ENCODE results near the gene ANKRD33. TPM values are rescaled to one million over a fixed set of nuclear protein-coding genes. Genes with fewer than 3 reads are reported as not detected.

ANKRD33 gene
- total and polyA plus RNA-seq, 2 of the 13 experiments (the other 11 are each of a cell fraction or from before 2014, with no cell fraction given), result 0.04 TPM; not detected in 1

DNA sequence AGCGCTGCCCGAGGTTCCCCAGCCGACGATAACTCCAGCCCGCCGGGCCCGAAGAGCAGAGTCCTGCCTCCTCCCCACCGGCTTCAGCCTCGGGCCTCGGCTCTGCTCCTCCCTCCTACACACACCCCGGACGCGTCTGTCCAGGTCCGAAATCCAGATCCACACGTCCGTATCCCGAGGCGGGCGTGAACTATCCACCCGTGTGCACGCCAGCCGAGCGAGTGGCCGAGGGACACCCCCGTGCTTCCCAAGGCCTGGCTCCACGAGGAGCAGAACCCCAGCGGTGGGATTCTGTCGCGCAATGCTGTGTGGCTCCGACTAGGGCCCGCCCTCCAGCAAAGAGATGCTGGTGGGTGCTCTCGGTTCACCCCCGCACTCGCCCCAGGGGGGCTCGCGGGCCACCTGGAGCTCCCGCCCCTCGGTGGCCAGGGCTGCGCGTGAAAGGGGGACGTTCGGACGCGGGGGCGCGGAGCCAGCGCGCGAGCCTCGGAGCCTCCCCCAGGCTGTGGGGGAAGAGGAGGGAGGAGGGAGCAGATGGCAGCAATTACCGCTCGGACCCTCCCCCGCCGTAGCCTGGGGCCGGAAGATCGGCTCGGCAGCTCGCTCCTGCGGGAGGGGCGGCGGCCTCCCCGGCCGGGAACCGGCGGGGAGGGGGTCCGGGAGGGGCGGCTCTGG, 18.9 kb upstream of the ANKRD33 start:
- CTCF ChIA-PET (ENCODE audit: low intra/inter-chr PET ratio, low total read pairs), result no interaction called here
- DNase-seq (ENCODE audit: low spot score) (no peak), ATAC-seq (peak; percentile 35), FAIRE-seq (no peak)
- no TSS peak for BruUV-seq (replicated peaks)
- POLR2A ChIA-PET, result no interaction called here
- Histone ChIP-seq H3K79me2 (ENCODE audit: insufficient read depth, low read length) (no peaks in the 10 kb centered on the region), H2AFZ (ENCODE audit: low read length) (no peak overlapping the region), H3K36me3 (replicated peaks in 1 of 2; ENCODE audit: control insufficient read depth in 1 of 2, insufficient read depth in 2 of 2, low read length in 2 of 2) (no peaks in the 10 kb centered on the region), H4K20me1 (ENCODE audit: insufficient read depth, low read length) (no peaks in the 10 kb centered on the region), H3K9me3 (ENCODE audit: low read length) (no peaks in the 10 kb centered on the region), H3K4me2 (ENCODE audit: low read depth, low read length) (peak overlapping the region; percentile 61), H3K4me1 (ENCODE audit: insufficient read depth, low read length) (peaks cover 56% of the 10 kb centered on the region), H3K27me3 (ENCODE audit: control insufficient read depth in 1 of 2, insufficient read depth in 2 of 2, low read length in 2 of 2) (peaks cover 9 to 52% of the 10 kb centered on the region in 2 experiments; a peak in 4 of 5 replicates), H3K27ac (ENCODE audit: extremely low read length, insufficient read depth, low read length) (no peak overlapping the region), H3K9ac (ENCODE audit: insufficient read depth, low read depth, low read length) (no peak overlapping the region), H3K4me3 (replicated peaks in 1 of 3; ENCODE audit: insufficient read depth in 1 of 3, low read depth in 2 of 3, low read length in 3 of 3) (peak overlapping the region in 1 of 3 experiments; percentile 51; a peak in 1 of 6 replicates)
- 51% methylated on average over 32 of the region's 67 CpGs for WGBS (ENCODE audit: low lambda C conversion rate)
- intact Hi-C loops (cut with micrococcal nuclease; ENCODE audit: unreplicated experiment), result no loop called here
- in situ Hi-C loops (cut with HindIII; ENCODE audit: extremely low pct_ligation_motif_present, low pct_unique_long_range_greater_than_20kb), result no loop called here
- TF ChIP-seq, protein P1, sequence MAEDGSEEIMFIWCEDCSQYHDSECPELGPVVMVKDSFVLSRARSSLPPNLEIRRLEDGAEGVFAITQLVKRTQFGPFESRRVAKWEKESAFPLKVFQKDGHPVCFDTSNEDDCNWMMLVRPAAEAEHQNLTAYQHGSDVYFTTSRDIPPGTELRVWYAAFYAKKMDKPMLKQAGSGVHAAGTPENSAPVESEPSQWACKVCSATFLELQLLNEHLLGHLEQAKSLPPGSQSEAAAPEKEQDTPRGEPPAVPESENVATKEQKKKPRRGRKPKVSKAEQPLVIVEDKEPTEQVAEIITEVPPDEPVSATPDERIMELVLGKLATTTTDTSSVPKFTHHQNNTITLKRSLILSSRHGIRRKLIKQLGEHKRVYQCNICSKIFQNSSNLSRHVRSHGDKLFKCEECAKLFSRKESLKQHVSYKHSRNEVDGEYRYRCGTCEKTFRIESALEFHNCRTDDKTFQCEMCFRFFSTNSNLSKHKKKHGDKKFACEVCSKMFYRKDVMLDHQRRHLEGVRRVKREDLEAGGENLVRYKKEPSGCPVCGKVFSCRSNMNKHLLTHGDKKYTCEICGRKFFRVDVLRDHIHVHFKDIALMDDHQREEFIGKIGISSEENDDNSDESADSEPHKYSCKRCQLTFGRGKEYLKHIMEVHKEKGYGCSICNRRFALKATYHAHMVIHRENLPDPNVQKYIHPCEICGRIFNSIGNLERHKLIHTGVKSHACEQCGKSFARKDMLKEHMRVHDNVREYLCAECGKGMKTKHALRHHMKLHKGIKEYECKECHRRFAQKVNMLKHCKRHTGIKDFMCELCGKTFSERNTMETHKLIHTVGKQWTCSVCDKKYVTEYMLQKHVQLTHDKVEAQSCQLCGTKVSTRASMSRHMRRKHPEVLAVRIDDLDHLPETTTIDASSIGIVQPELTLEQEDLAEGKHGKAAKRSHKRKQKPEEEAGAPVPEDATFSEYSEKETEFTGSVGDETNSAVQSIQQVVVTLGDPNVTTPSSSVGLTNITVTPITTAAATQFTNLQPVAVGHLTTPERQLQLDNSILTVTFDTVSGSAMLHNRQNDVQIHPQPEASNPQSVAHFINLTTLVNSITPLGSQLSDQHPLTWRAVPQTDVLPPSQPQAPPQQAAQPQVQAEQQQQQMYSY (CRISPR knock-in tag; IDR thresholded peaks at IDR 0.05), result peak; percentile 28; the same call in 1 of the 2 replicates
- TF ChIP-seq, protein P2, sequence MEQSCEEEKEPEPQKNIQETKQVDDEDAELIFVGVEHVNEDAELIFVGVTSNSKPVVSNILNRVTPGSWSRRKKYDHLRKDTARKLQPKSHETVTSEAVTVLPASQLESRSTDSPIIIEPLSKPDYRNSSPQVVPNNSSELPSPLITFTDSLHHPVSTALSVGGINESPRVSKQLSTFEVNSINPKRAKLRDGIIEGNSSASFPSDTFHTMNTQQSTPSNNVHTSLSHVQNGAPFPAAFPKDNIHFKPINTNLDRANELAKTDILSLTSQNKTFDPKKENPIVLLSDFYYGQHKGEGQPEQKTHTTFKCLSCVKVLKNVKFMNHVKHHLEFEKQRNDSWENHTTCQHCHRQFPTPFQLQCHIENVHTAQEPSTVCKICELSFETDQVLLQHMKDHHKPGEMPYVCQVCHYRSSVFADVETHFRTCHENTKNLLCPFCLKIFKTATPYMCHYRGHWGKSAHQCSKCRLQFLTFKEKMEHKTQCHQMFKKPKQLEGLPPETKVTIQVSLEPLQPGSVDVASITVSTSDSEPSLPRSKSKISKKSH (CRISPR knock-in tag; IDR thresholded peaks at IDR 0.05; ENCODE audit: borderline replicate concordance), result no peak
- TF ChIP-seq, protein P3, sequence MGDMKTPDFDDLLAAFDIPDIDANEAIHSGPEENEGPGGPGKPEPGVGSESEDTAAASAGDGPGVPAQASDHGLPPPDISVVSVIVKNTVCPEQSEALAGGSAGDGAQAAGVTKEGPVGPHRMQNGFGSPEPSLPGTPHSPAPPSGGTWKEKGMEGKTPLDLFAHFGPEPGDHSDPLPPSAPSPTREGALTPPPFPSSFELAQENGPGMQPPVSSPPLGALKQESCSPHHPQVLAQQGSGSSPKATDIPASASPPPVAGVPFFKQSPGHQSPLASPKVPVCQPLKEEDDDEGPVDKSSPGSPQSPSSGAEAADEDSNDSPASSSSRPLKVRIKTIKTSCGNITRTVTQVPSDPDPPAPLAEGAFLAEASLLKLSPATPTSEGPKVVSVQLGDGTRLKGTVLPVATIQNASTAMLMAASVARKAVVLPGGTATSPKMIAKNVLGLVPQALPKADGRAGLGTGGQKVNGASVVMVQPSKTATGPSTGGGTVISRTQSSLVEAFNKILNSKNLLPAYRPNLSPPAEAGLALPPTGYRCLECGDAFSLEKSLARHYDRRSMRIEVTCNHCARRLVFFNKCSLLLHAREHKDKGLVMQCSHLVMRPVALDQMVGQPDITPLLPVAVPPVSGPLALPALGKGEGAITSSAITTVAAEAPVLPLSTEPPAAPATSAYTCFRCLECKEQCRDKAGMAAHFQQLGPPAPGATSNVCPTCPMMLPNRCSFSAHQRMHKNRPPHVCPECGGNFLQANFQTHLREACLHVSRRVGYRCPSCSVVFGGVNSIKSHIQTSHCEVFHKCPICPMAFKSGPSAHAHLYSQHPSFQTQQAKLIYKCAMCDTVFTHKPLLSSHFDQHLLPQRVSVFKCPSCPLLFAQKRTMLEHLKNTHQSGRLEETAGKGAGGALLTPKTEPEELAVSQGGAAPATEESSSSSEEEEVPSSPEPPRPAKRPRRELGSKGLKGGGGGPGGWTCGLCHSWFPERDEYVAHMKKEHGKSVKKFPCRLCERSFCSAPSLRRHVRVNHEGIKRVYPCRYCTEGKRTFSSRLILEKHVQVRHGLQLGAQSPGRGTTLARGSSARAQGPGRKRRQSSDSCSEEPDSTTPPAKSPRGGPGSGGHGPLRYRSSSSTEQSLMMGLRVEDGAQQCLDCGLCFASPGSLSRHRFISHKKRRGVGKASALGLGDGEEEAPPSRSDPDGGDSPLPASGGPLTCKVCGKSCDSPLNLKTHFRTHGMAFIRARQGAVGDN (CRISPR knock-in tag; IDR thresholded peaks at IDR 0.05), result 0 out of 2 replicates have a peak, but pooled peaks have one; percentile 28
- peak; percentile 88 for TF ChIP-seq ZNF263 (CRISPR knock-in tag; IDR thresholded peaks at IDR 0.05)
